HAP-1 (cell line): Measurements from ENCODE around the gene AATF.

Source experiments
- DNase-seq, 2 experiments: peaks; one replicate each; pipeline ENCODE4 v3.0.0-alpha.2; 2016 to 2020; ENCODE audit warnings: low spot score in 2 of 2
- H3K27me3 ChIP-seq: fragments of 250-450 bp; sonication (Bioruptor Pico); 2 replicates; pipeline ENCODE4 v1.5.1; 2020; ENCODE audit warnings: low read depth, mild to moderate bottlenecking, moderate library complexity
- H3K36me3 ChIP-seq: fragments of 250-450 bp; sonication (Bioruptor Pico); replicated peaks from 2 replicates; pipeline ENCODE4 v1.5.1; 2020; ENCODE audit warnings: mild to moderate bottlenecking
- H3K4me1 ChIP-seq: fragments of 250-450 bp; sonication (Bioruptor Pico); 2 replicates; pipeline ENCODE4 v1.5.1; 2020; ENCODE audit warnings: mild to moderate bottlenecking
- H3K4me3 ChIP-seq: fragments of 250-450 bp; sonication (Bioruptor Pico); 2 replicates; pipeline ENCODE4 v1.5.1; 2020; ENCODE audit warnings: mild to moderate bottlenecking, moderate library complexity
- H3K9me3 ChIP-seq: fragments of 250-450 bp; sonication (Bioruptor Pico); 2 replicates; pipeline ENCODE4 v1.5.1; 2020; ENCODE audit warnings: mild to moderate bottlenecking, moderate library complexity
- in situ Hi-C: fragments of 300-500 bp; cut with MboI; formaldehyde crosslinking; loops from 3 replicates; pipeline ENCODE4 v1.14.3; 2020; ENCODE audit warnings: low sequenced_read_pairs, inconsistent platforms, mixed read lengths

Gene AATF

DNA sequence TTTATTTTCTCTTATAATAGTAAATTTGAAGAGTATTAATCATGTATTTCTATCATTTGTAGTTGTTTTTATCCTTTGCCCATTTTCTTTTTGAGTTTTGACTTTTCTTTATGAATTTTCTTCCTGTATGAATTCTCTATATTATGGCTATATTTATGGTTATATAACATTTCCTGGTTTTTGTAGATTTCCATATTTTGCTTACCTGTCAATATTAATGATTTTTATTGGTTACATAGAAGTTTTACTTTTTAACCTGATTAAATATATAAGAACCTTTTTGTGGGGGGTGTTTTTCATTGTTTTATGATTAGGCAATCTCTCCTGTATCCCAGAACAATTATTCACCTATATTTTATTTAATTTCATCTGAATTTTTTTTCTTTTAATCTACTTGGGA, 93.2 kb downstream of the AATF start:
- H3K4me3 ChIP-seq: no peak overlapping the region
- peaks cover 19% of the 10 kb centered on the region for H3K4me1 ChIP-seq
- H3K36me3 ChIP-seq: peaks cover 4% of the 10 kb centered on the region; the same call in 1 of the 2 replicates
- DNase-seq: no peak
- no peaks in the 10 kb centered on the region for H3K27me3 ChIP-seq
- in situ Hi-C loops: no loop called here
- H3K9me3 ChIP-seq: no peaks in the 10 kb centered on the region

- no peak overlapping the region for H3K4me3 ChIP-seq
- no peaks in the 10 kb centered on the region for H3K36me3 ChIP-seq
- in situ Hi-C loops: no loop called here
- H3K27me3 ChIP-seq: no peaks in the 10 kb centered on the region
- no peaks in the 10 kb centered on the region for H3K9me3 ChIP-seq
- H3K4me1 ChIP-seq: peaks cover 22% of the 10 kb centered on the region
- DNase-seq: no peak
Measured at GRCh38 chr17:37043201-37043600, 94.4 kb downstream of the AATF start.

GRCh38 chr17:37045351-37045922, 96.7 kb downstream of the AATF start:
- no peaks in the 10 kb centered on the region for H3K9me3 ChIP-seq
- in situ Hi-C loops: loop anchor here (5.0 kb wide), 1 partner anchor 413 kb away; no protein-coding TSS in a partner anchor
- no peaks in the 10 kb centered on the region; the same call in 1 of the 2 replicates for H3K36me3 ChIP-seq
- no peaks in the 10 kb centered on the region for H3K27me3 ChIP-seq
- H3K4me3 ChIP-seq: no peak overlapping the region
- peaks cover 20% of the 10 kb centered on the region for H3K4me1 ChIP-seq
- DNase-seq: peak; percentile 83 to 85

- Histone ChIP-seq H3K27me3 (no peaks in the 10 kb centered on the region), H3K4me1 (peaks cover 20% of the 10 kb centered on the region)
- in situ Hi-C loops: loop anchor here (5.0 kb wide), 1 partner anchor 415 kb away; no protein-coding TSS in a partner anchor
Measured at GRCh38 chr17:37047631-37048104, 98.9 kb downstream of the AATF start.

GRCh38 chr17:37048811-37049210, 100.1 kb downstream of the AATF start:
- H3K36me3 ChIP-seq: peaks cover 13% of the 10 kb centered on the region
- no peaks in the 10 kb centered on the region for H3K27me3 ChIP-seq
- in situ Hi-C loops: loop anchor here (5.0 kb wide), 1 partner anchor 417 kb away; no protein-coding TSS in a partner anchor
- no peaks in the 10 kb centered on the region for H3K9me3 ChIP-seq
- H3K4me1 ChIP-seq: peaks cover 20% of the 10 kb centered on the region
- H3K4me3 ChIP-seq: no peak overlapping the region
- no peak for DNase-seq

More at GRCh38 chr17:37047631-37048104, 98.9 kb downstream of the AATF start:
- peak; percentile 79 to 91 for DNase-seq
- H3K4me3 ChIP-seq: no peak overlapping the region
- no peaks in the 10 kb centered on the region for H3K9me3 ChIP-seq
- H3K36me3 ChIP-seq: peaks cover 11% of the 10 kb centered on the region

- no peaks in the 10 kb centered on the region for H3K27me3 ChIP-seq
- in situ Hi-C loops: no loop called here
- no peaks in the 10 kb centered on the region for H3K9me3 ChIP-seq
- H3K4me1 ChIP-seq: peaks cover 4% of the 10 kb centered on the region; the same call in 1 of the 2 replicates
- H3K36me3 ChIP-seq: peaks cover 16% of the 10 kb centered on the region
- DNase-seq: no peak
- H3K4me3 ChIP-seq: no peak overlapping the region
Measured at GRCh38 chr17:37050920-37051319, 102.2 kb downstream of the AATF start.

GRCh38 chr17:37051381-37051780, 102.6 kb downstream of the AATF start:
- DNase-seq: no peak
- in situ Hi-C loops: no loop called here
- Histone ChIP-seq H3K27me3 (no peaks in the 10 kb centered on the region), H3K4me3 (no peak overlapping the region), H3K4me1 (peaks cover 4% of the 10 kb centered on the region; the same call in 1 of the 2 replicates), H3K36me3 (peaks cover 18% of the 10 kb centered on the region), H3K9me3 (no peaks in the 10 kb centered on the region)

DNA sequence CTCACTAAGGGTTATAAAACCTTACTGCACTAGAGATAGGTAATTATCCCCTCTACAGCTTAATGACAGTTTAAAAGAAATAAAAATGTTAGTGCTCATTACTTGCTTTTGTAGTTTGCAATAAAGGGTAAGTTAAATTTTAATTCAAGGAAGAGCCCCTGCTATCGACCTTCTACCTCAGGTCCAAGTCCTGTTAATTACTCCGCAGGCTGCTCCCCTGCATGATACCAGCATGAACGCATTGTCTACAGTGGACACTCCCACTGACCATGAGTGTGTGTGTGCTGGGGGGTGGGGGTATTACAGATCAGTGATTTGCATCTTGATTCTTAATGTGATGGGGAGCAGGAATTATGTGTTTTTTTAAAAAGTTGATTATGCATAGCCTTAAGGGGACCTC, 103.1 kb downstream of the AATF start:
- Histone ChIP-seq H3K9me3 (no peaks in the 10 kb centered on the region), H3K36me3 (peaks cover 23% of the 10 kb centered on the region), H3K4me1 (peaks cover 4% of the 10 kb centered on the region; the same call in 1 of the 2 replicates), H3K27me3 (no peaks in the 10 kb centered on the region), H3K4me3 (no peak overlapping the region)
- DNase-seq: no peak
- in situ Hi-C loops: no loop called here

- H3K4me1 ChIP-seq: peaks cover 1% of the 10 kb centered on the region; the same call in 1 of the 2 replicates
- no peaks in the 10 kb centered on the region for H3K27me3 ChIP-seq
- H3K4me3 ChIP-seq: no peak overlapping the region
- peaks cover 25% of the 10 kb centered on the region for H3K36me3 ChIP-seq
- no peaks in the 10 kb centered on the region for H3K9me3 ChIP-seq
- DNase-seq: no peak
- in situ Hi-C loops: no loop called here
Measured at GRCh38 chr17:37052450-37052849, 103.7 kb downstream of the AATF start.

- H3K4me1 ChIP-seq: peaks cover 8% of the 10 kb centered on the region
- H3K9me3 ChIP-seq: no peaks in the 10 kb centered on the region
- in situ Hi-C loops: no loop called here
- no peak overlapping the region for H3K4me3 ChIP-seq
- DNase-seq: no peak
- no peaks in the 10 kb centered on the region for H3K27me3 ChIP-seq
- peaks cover 25% of the 10 kb centered on the region for H3K36me3 ChIP-seq
Measured at GRCh38 chr17:37054894-37055293, 106.1 kb downstream of the AATF start.

- peaks cover 23% of the 10 kb centered on the region for H3K4me1 ChIP-seq
- in situ Hi-C loops: no loop called here
Measured at GRCh38 chr17:37056622-37057021, 107.9 kb downstream of the AATF start.

DNA sequence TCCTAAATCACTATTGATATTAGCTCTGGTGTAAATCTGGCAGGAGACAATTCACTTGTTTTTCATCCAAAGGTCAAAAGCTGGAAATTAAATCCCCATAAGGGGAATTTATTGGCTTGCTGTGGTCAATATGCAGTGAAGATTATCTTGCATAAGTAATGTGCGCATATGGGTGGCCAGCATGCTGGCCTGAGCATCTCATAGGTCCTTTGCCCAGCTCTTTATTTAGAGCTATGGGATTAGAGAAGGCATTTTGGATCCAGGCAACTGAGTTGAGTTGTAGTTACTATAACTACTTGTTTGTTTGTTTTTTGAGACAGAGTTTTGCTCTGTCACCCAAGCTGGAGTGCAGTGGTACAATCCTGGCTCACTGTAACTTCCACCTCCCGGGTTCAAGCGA, 110.7 kb downstream of the AATF start:
- no peak for DNase-seq
- no peaks in the 10 kb centered on the region for H3K27me3 ChIP-seq
- H3K36me3 ChIP-seq: peaks cover 12% of the 10 kb centered on the region
- in situ Hi-C loops: no loop called here
- no peaks in the 10 kb centered on the region for H3K9me3 ChIP-seq
- no peak overlapping the region for H3K4me3 ChIP-seq
- peaks cover 31% of the 10 kb centered on the region for H3K4me1 ChIP-seq

More at GRCh38 chr17:37056622-37057021, 107.9 kb downstream of the AATF start:
- Histone ChIP-seq H3K4me3 (no peak overlapping the region), H3K27me3 (no peaks in the 10 kb centered on the region), H3K9me3 (no peaks in the 10 kb centered on the region), H3K36me3 (peaks cover 14% of the 10 kb centered on the region)
- no peak for DNase-seq

DNA sequence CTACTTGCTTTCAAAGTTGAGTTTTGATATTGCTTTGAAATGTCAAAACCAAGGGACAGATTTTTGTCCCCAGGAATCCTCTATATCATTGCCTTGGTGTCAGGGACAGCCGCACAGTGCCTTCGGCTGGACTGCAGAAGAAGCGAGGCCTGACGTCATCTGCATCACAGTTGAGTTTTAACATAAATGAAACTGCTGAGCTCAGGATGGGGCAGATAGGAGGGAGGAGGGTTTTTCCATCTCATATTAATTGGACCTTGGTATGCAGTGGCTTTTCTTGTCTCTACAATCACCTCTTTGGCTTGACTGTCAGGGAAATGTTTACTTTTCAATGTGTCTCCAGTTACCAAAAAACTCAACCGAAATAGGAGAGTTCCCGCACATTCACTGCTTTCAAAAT, 111.3 kb downstream of the AATF start:
- DNase-seq: peak; percentile 53 to 60
- peaks cover 31% of the 10 kb centered on the region for H3K4me1 ChIP-seq
- no peak overlapping the region for H3K4me3 ChIP-seq
- in situ Hi-C loops: no loop called here
- H3K9me3 ChIP-seq: no peaks in the 10 kb centered on the region
- H3K36me3 ChIP-seq: peaks cover 12% of the 10 kb centered on the region
- H3K27me3 ChIP-seq: no peaks in the 10 kb centered on the region

GRCh38 chr17:37060928-37061327, 112.2 kb downstream of the AATF start:
- H3K27me3 ChIP-seq: no peaks in the 10 kb centered on the region
- H3K4me1 ChIP-seq: peaks cover 31% of the 10 kb centered on the region
- DNase-seq: peak; percentile 36 to 40
- no peak overlapping the region for H3K4me3 ChIP-seq
- in situ Hi-C loops: no loop called here
- H3K36me3 ChIP-seq: peaks cover 8% of the 10 kb centered on the region
- H3K9me3 ChIP-seq: no peaks in the 10 kb centered on the region
